Stimulated activated CD4-positive, alpha-beta T cell treated with anti-CD3 and anti-CD28 coated beads, Interleukin-1b, Interleukin-23, amount 100 ng/mL, for 1 hour (primary cell): ENCODE results near the gene SNRNP40.
"Not testable (repeated sequence)": the region's sequence is repeated elsewhere in the genome, so short reads cannot be mapped to it uniquely, and the experiment has no call there.

Source experiments
- DNase-seq, 2 donors: peaks; one replicate each; pipeline ENCODE4 v3.0.0-alpha.2; 2020; ENCODE audit warnings: low read depth in 2 of 2

SNRNP40 gene

GRCh38 chr1:31282426-31282825, 14.2 kb downstream of the SNRNP40 start:
- DNase-seq: not testable (repeated sequence)

- no peak for DNase-seq
Observed at GRCh38 chr1:31273619-31274018, 23.0 kb downstream of the SNRNP40 start.

- no peak for DNase-seq
Observed at GRCh38 chr1:31272369-31272768, 24.2 kb downstream of the SNRNP40 start.

GRCh38 chr1:31266547-31266946, 30.0 kb downstream of the SNRNP40 start:
- DNase-seq: no peak

- DNase-seq: no peak
Observed at GRCh38 chr1:31264790-31265386, 31.7 kb downstream of the SNRNP40 start.

- no peak for DNase-seq
Observed at GRCh38 chr1:31263408-31263807, 33.2 kb downstream of the SNRNP40 start.

- not testable (repeated sequence) for DNase-seq
Observed at GRCh38 chr1:31262393-31262792, 34.2 kb downstream of the SNRNP40 start.

- DNase-seq: no peak
Observed at GRCh38 chr1:31261916-31262315, 34.7 kb downstream of the SNRNP40 start.

- no peak for DNase-seq
Observed at GRCh38 chr1:31259746-31260145, 36.8 kb downstream of the SNRNP40 start.

- no peak for DNase-seq
Observed at GRCh38 chr1:31258581-31258980, 38.0 kb downstream of the SNRNP40 start.

- no peak for DNase-seq
Observed at GRCh38 chr1:31257213-31257612, 39.4 kb downstream of the SNRNP40 start.

GRCh38 chr1:31249854-31250253, 46.7 kb downstream of the SNRNP40 start:
- DNase-seq: no peak

GRCh38 chr1:31248276-31248675, 48.3 kb downstream of the SNRNP40 start:
- no peak for DNase-seq

GRCh38 chr1:31244326-31244725, 52.3 kb downstream of the SNRNP40 start:
- DNase-seq: no peak

GRCh38 chr1:31243501-31244286, 52.9 kb downstream of the SNRNP40 start:
- no peak for DNase-seq

- DNase-seq: no peak
Observed at GRCh38 chr1:31241321-31241720, 55.3 kb downstream of the SNRNP40 start.

GRCh38 chr1:31239653-31240241, 56.8 kb downstream of the SNRNP40 start, which contains the start of gene NKAIN1:
Gene NKAIN1 (minus strand): TSS chr1:31239887. CDS start chr1:31239547, 340 bp downstream.
- no peak for DNase-seq

- DNase-seq: no peak
Observed at GRCh38 chr1:31238986-31239613, 57.5 kb downstream of the SNRNP40 start.

GRCh38 chr1:31238612-31238985, 58.0 kb downstream of the SNRNP40 start:
- DNase-seq: no peak

GRCh38 chr1:31234870-31235269, 61.7 kb downstream of the SNRNP40 start:
- DNase-seq: no peak

- no peak for DNase-seq
Observed at GRCh38 chr1:31234123-31234708, 62.4 kb downstream of the SNRNP40 start.

GRCh38 chr1:31232689-31233088, 63.9 kb downstream of the SNRNP40 start:
- no peak for DNase-seq
